Erythroblast (primary cell): Measurements from ENCODE around the gene IFT57.
A peak's percentile ranks its signal among the peaks of the same experiment; 100 is the strongest.

ENCODE experiments used
- DNase-seq, 2 experiments: peaks; one replicate each; lab custom pipeline; 2025; lab: John Stamatoyannopoulos, UW
- GATA1 ChIP-seq: IDR thresholded peaks from 2 replicates; pipeline ENCODE4 v1.6.1; 2011; ENCODE audit warnings: low read depth, mild to moderate bottlenecking, control low read depth, low read length, moderate library complexity
- POLR2A ChIP-seq: IDR thresholded peaks from 2 replicates; pipeline ENCODE4 v1.6.1; 2011; ENCODE audit warnings: mild to moderate bottlenecking, low read length

The IFT57 gene

DNA sequence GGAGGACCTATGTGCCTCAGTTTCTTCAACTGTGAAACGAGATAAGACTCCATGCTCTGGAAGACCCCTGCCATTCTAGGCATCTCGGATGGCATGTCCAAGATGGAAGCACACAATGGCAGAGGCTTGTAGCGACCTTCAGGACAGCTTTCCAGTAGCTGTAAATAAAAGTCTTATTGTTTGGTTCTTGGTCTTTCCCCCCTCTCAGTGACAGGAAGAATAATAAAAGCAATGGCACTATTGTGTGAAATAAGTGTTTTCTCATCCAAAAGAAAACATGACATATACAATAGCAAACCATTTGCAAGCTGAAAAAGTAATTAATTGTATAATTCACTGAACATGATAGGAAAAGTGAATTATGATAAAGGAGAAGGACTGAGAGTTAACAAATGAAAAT lies 98.9 kb downstream of the IFT57 start:
- no peak for DNase-seq
- TF ChIP-seq POLR2A = no peak
- no peak for TF ChIP-seq GATA1

DNA sequence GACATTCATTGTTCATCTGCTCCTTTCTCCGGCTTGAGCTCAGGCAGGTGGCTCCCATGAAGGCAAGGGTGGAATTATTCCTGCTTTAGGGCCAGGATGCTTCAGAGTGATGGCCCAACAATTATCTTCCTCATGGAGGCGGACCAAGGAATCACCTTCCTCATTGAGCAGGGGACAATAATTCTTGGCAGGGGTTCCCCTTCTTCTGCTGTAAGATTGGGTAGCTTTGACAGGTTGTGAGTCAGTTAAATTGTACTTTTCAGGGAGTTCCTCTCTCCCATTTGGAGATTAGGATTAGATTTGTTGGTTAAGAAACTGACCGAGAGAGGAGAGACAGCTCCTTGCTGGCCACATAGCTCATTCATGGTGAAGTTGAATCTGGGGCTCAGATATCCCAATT lies 99.9 kb downstream of the IFT57 start:
- DNase-seq = no peak
- TF ChIP-seq GATA1 (no peak), POLR2A (no peak)

DNA sequence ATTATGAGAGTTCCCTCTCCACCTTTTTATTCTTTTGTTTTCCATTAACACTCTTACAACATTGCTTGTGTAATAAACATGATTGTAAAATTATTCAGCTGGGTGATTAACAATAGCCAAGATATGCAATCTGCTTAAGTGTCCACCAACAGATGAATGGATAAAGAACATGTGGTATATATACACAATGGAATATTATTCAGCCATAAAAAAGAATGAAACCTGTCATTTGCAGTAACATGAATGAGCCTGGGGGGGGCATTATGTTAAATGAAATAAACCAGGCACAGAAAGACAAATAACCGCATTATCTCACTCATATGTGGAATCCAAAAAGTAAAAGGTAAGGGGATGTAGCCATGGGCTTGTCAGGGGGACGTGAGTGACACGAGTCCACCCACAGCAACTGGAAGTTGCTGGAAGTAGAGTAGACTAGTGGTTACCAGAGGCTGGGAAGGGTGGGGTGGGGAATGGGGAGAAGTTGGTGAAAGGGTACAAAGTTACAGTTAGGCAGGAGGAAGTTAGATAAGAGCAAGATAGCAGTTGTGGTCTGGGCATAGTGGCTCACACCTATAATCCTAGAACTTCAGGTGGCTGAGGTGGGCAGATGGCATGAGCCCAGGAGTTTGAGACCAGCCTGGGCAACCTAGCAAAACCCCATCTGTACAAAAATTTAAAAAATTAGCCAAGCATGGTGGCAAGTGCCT lies 102.7 kb downstream of the IFT57 start:
- TF ChIP-seq GATA1 (no peak), POLR2A (no peak)
- no peak for DNase-seq

DNA sequence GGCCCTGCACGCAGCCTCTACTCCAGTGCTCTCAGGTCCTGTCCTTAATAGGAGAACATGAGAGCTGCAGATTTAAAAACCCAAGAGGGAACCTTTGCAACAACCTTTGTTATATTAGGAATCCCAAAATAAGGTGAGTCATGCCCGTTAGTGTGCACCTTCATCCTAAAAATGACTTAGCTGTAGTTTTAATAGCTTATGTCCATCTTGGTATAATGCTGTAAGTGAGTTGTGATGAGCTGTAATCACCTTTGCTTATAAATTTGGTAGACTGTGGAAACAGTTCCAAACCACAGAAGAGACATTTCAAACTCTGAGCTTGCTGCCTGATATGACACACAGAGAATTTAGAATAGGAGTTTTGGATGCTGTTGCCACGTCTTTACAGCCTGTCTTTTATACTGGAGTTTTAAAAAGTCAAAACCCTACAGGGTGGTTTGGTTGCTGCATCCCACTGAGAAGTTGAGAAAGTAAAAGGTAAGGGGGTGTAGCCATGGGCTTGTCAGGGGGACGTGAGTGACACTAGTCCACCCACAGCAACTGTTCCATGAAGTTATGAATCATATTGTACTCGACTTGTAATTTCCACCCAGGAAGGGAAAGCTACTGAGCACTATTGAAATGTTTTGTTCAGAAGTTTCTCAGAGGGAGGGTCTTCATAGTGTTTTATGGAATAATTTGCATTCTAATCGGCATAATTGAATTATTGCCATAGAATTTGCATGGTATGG lies 104.0 kb downstream of the IFT57 start:
- TF ChIP-seq POLR2A (no peak), GATA1 (no peak)

DNA sequence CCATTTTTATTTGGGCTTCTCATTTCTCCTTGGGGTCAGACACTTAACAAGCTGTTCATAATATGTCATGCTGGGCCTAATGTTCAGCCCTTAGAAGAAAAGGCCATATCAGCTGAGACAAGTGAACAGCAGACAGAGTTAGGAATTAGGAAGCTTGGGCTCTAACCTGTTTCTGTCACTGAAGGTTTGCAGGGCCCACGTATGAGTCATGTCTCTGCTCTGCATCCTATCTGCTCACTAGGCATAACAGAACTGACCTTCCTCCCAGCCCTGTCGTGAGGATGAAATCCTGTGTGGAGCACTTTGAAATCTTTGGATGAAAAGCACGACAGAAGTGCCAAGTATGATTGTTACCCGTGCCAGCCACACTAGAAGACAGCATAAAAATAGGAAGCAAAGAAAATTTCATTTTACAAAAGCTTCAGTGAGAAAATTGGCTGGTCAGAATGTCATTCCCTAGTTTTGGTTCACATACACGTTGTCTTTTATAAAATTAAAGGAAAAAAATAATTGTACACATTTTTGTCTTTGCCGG lies 104.9 kb downstream of the IFT57 start:
- TF ChIP-seq GATA1 (no peak), POLR2A (no peak)
- DNase-seq = no peak

More for the DNA sequence above, 104.0 kb downstream of the IFT57 start:
- DNase-seq = no peak

DNA sequence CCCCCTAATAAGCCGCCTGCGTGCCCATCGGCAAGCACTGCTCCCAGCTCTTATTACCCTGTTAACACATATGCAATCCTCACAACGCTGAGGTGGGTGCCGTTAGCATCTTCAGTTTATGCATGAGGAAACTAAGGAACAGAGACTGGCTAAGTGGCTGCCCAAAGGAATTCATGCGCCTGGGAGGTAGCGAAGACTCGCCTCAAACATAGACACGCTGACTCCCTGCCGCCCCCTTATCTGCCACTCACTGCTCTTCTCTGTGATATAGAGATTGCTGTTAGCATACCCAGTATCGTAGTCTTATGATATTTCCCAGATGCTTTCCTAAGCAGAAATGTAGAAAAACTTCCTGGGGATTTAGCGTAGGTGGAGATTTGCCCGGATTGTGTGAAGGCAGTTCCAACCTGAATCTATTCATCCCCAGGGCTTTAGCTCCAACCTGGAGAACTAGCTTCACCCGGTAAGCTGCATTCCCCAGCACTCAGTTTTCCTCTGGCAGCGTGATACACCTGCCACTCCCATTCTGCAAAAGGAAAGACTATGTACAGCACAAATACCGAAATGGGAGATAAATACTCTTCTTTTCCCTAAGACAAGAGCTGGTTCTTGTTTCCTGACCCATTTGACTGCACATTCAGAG lies 107.7 kb downstream of the IFT57 start:
- DNase-seq = peak; percentile 35 to 62
- TF ChIP-seq GATA1 (no peak), POLR2A (no peak)

DNA sequence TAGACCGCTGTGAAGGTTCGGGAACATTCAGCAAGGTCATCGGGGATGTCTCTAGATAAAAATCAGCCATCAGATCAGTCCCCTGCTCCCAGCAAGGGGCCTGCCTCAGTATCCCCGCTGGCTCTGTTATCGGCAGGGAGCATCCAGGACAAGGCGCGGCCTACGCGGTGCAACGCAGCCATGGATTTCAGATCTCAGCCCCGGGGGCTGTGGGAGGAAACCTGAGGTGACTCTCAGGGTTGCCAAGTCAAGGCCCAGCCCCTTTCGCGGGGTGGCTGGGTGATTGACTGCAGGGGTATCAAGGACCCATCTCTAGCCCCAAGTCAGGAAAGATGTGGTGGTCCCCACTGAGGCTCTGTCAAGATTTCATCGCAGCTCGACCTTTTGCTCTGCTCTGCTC lies 108.2 kb downstream of the IFT57 start:
- no peak for DNase-seq
- TF ChIP-seq POLR2A = no peak
- no peak for TF ChIP-seq GATA1

DNA sequence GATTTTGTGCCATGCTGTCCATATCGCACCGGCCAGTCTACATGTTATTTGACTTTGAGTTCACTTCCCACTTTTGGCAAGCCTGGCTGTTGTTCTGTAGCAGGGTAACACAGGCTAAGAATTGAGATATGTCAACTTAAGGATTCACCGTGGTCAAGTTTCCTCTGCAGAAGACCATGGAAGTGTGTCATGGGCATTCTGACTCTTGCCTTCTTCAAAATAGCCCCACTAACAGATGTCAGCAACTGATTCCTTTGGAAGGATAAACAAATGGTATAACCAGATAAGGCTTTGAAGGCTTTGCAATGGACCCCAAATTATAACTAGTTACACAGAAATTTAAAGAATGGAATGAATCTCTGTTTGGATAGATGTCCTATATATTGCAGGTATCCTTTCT lies 111.3 kb downstream of the IFT57 start:
- peak; percentile 41 to 70 for DNase-seq
- TF ChIP-seq POLR2A = no peak
